Measurements from ENCODE around the gene RAB36.

DNA sequence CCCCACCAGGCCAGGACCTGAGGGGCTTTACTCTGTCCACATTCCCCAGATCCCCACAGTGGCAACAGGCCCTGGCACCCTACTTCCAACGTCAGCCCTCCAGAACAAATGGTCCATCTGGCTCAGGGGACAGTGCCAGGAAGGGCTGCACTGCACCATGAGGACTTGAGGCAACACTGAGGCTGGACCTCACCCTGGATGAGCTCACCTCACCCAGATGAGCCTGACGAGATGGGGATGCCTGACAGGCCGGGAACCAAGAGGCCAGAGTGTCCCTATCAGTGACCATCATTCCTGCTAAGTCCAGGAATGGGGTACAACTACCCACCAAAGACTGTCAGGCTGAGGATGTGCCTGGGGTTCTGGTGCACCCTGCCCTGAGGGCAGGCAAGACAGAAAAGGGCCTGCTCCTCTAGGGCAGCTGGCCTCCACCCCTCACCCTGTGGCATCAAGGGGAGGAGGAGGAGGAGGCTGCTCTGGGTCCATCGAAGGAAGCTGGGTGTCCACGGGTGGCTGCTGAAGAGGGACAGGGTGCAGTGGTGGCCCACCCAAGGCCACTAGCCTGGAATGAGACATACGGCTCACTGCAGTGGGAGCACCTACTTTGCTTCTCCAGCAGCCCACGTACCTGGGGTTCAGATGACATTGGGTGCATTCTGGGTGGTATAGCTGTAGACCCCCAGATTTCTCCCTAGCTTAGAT lies 18.1 kb upstream of the RAB36 start:
- TF ChIP-seq NFIC (IDR thresholded peaks at IDR 0.05) = no peak
- TF ChIP-seq CEBPB (IDR thresholded peaks at IDR 0.05) = no peak
- TF ChIP-seq, protein P1, sequence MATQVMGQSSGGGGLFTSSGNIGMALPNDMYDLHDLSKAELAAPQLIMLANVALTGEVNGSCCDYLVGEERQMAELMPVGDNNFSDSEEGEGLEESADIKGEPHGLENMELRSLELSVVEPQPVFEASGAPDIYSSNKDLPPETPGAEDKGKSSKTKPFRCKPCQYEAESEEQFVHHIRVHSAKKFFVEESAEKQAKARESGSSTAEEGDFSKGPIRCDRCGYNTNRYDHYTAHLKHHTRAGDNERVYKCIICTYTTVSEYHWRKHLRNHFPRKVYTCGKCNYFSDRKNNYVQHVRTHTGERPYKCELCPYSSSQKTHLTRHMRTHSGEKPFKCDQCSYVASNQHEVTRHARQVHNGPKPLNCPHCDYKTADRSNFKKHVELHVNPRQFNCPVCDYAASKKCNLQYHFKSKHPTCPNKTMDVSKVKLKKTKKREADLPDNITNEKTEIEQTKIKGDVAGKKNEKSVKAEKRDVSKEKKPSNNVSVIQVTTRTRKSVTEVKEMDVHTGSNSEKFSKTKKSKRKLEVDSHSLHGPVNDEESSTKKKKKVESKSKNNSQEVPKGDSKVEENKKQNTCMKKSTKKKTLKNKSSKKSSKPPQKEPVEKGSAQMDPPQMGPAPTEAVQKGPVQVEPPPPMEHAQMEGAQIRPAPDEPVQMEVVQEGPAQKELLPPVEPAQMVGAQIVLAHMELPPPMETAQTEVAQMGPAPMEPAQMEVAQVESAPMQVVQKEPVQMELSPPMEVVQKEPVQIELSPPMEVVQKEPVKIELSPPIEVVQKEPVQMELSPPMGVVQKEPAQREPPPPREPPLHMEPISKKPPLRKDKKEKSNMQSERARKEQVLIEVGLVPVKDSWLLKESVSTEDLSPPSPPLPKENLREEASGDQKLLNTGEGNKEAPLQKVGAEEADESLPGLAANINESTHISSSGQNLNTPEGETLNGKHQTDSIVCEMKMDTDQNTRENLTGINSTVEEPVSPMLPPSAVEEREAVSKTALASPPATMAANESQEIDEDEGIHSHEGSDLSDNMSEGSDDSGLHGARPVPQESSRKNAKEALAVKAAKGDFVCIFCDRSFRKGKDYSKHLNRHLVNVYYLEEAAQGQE (IDR thresholded peaks at IDR 0.05; ENCODE audit: low read depth) = no peak
- TF ChIP-seq EP300 (IDR thresholded peaks at IDR 0.05; ENCODE audit: borderline replicate concordance) = no peak
- TF ChIP-seq TAF1 (IDR thresholded peaks at IDR 0.05; ENCODE audit: low read depth) = no peak
- no peak for TF ChIP-seq TCF12 (IDR thresholded peaks at IDR 0.05; ENCODE audit: low read depth)
- TF ChIP-seq CREB1 (IDR thresholded peaks at IDR 0.05; ENCODE audit: low read depth) = no peak
- no peak for TF ChIP-seq YY1 (IDR thresholded peaks at IDR 0.05; ENCODE audit: low read depth)
- TF ChIP-seq, protein P2, sequence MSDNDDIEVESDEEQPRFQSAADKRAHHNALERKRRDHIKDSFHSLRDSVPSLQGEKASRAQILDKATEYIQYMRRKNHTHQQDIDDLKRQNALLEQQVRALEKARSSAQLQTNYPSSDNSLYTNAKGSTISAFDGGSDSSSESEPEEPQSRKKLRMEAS (IDR thresholded peaks at IDR 0.05) = no peak
- no peak for TF ChIP-seq FOXM1 (IDR thresholded peaks at IDR 0.05; ENCODE audit: borderline replicate concordance, low read depth)
- no peak for TF ChIP-seq TEAD4 (IDR thresholded peaks at IDR 0.05)
